HepG2 (cell line): ENCODE data around the gene TLE2. TPM values are rescaled to one million over a fixed set of nuclear protein-coding genes. Genes with fewer than 3 reads are reported as not detected.

Experiments
- ARNT2 ChIP-seq: sonication (generic); formaldehyde crosslinking; IDR thresholded peaks from 2 replicates; pipeline ENCODE4 v1.8.0; 2022; ENCODE audit warnings: mild to moderate bottlenecking, low read depth, missing genetic modification reagents, moderate library complexity
- CBX5 ChIP-seq: sonication (generic); formaldehyde crosslinking; IDR thresholded peaks from 2 replicates; pipeline ENCODE4 v1.4.0; 2020; ENCODE audit warnings: missing genetic modification reagents, borderline replicate concordance
- HCFC1 ChIP-seq: fragments of 150-350 bp; IDR thresholded peaks from 2 replicates; pipeline ENCODE4 v1.6.1; 2014; ENCODE audit warnings: low read depth, low read length
- HOXA3 ChIP-seq: sonication (generic); formaldehyde crosslinking; IDR thresholded peaks from 2 replicates; pipeline ENCODE4 v1.5.0; 2020; ENCODE audit warnings: missing genetic modification reagents
- IRX3 ChIP-seq: sonication (generic); formaldehyde crosslinking; IDR thresholded peaks from 2 replicates; pipeline ENCODE4 v1.8.1; 2023; ENCODE audit warnings: mild to moderate bottlenecking, low read depth, missing genetic modification reagents, borderline replicate concordance
- KDM2A ChIP-seq: sonication (generic); formaldehyde crosslinking; IDR thresholded peaks from 2 replicates; pipeline ENCODE4 v1.4.0; 2020; ENCODE audit warnings: low read depth, missing genetic modification reagents, borderline replicate concordance
- MIER3 ChIP-seq: IDR thresholded peaks from 2 replicates; pipeline ENCODE4 v1.6.1; 2016; ENCODE audit warnings: missing compliant biosample characterization, borderline replicate concordance
- NFIB ChIP-seq: sonication (generic); formaldehyde crosslinking; IDR thresholded peaks from 2 replicates; pipeline ENCODE4 v1.9.0; 2021; ENCODE audit warnings: missing genetic modification reagents, mild to moderate bottlenecking, borderline replicate concordance
- ONECUT2 ChIP-seq: sonication (generic); formaldehyde crosslinking; IDR thresholded peaks from 2 replicates; pipeline ENCODE4 v1.4.0; 2020; ENCODE audit warnings: missing genetic modification reagents
- SRSF4 ChIP-seq: fragments of 200-400 bp; formaldehyde crosslinking; IDR thresholded peaks from one replicate; pipeline ENCODE4 v1.6.1; 2018; ENCODE audit warnings: mild to moderate bottlenecking, low read depth, low read length, moderate library complexity; ENCODE audit not compliant: poor library complexity, severe bottlenecking
- ZBTB1 ChIP-seq: sonication (generic); formaldehyde crosslinking; IDR thresholded peaks from 2 replicates; pipeline ENCODE4 v1.4.0; 2020; ENCODE audit warnings: missing genetic modification reagents, borderline replicate concordance
- ZNF335 ChIP-seq: sonication (generic); formaldehyde crosslinking; IDR thresholded peaks from 2 replicates; pipeline ENCODE4 v1.4.0; 2020; ENCODE audit warnings: missing genetic modification reagents
- ZNF570 ChIP-seq: sonication (generic); formaldehyde crosslinking; IDR thresholded peaks from 2 replicates; pipeline ENCODE4 v1.4.0; 2020; ENCODE audit warnings: mild to moderate bottlenecking, missing genetic modification reagents, borderline replicate concordance
- ZNF576 ChIP-seq: sonication (generic); formaldehyde crosslinking; IDR thresholded peaks from 2 replicates; pipeline ENCODE4 v1.4.0; 2020; ENCODE audit warnings: mild to moderate bottlenecking, missing genetic modification reagents
- ZNF644 ChIP-seq: IDR thresholded peaks from 2 replicates; pipeline ENCODE4 v1.6.1; 2016; ENCODE audit warnings: low read depth
- ZNF7 ChIP-seq: IDR thresholded peaks from 2 replicates; pipeline ENCODE4 v1.6.1; 2016; ENCODE audit warnings: missing biosample characterization, missing genetic modification reagents
- ZSCAN22 ChIP-seq: sonication (generic); formaldehyde crosslinking; IDR thresholded peaks from 2 replicates; pipeline ENCODE4 v1.4.0; 2020; ENCODE audit warnings: mild to moderate bottlenecking, missing genetic modification reagents
- polyA plus RNA-seq, 8 experiments: library from polyadenylated mRNA; depleted of rRNA in 3 of 8; stranded (reverse) in 7 of 8; unstranded in 1 of 8; fragments of >200 nt; fragmentation: Illumina TruSeq in 4 of 8; extraction: Trizol in 4 of 8; gene quantifications; 2 replicates each; pipeline versions ENCODE4 v1.2.1 to v1.2.3, GENCODE V29; 2011 to 2016; ENCODE audit warnings: low read depth in 4 of 8, missing spikeins in 1 of 8, mixed read lengths in 1 of 8; ENCODE audit not compliant: insufficient read depth in 1 of 8
- total RNA-seq, 5 experiments: library from RNA; depleted of rRNA; stranded (reverse); fragments of >200 nt; fragmentation: Illumina TruSeq; extraction: Trizol; gene quantifications; 2 replicates each; pipeline ENCODE4 v1.2.3, GENCODE V29; 2016; ENCODE audit warnings: low read depth in 1 of 5
- TF ChIP-seq, protein P1 (sequence below): sonication (generic); formaldehyde crosslinking; IDR thresholded peaks from 2 replicates; pipeline ENCODE4 v1.4.0; 2020; ENCODE audit warnings: missing genetic modification reagents
- TF ChIP-seq, protein P2 (sequence below): sonication (generic); formaldehyde crosslinking; IDR thresholded peaks from 2 replicates; pipeline ENCODE4 v1.4.0; 2020; ENCODE audit warnings: missing genetic modification reagents
- TF ChIP-seq, protein P3 (sequence below): IDR thresholded peaks from 2 replicates; pipeline ENCODE4 v1.6.1; 2016; ENCODE audit warnings: mild to moderate bottlenecking
- TF ChIP-seq, protein P4 (sequence below), 2 experiments: fragments of 450-650 bp in 1 of 2; sonication (generic) in 1 of 2; formaldehyde crosslinking; IDR thresholded peaks; 2 replicates each; pipeline versions ENCODE4 v1.5.0 to v1.8.0; 2020 to 2022; ENCODE audit warnings: mild to moderate bottlenecking in 1 of 2, missing genetic modification reagents in 1 of 2
- TF ChIP-seq, protein P5 (sequence below): sonication (generic); formaldehyde crosslinking; IDR thresholded peaks from 2 replicates; pipeline ENCODE4 v1.4.0; 2020; ENCODE audit warnings: mild to moderate bottlenecking, low read depth, missing genetic modification reagents

The TLE2 gene
- total and polyA plus RNA-seq, 2 of the 13 experiments (the other 11 are each of a cell fraction or from before 2014, with no cell fraction given) = 0.07 to 0.81 TPM

- TF ChIP-seq, protein P1, sequence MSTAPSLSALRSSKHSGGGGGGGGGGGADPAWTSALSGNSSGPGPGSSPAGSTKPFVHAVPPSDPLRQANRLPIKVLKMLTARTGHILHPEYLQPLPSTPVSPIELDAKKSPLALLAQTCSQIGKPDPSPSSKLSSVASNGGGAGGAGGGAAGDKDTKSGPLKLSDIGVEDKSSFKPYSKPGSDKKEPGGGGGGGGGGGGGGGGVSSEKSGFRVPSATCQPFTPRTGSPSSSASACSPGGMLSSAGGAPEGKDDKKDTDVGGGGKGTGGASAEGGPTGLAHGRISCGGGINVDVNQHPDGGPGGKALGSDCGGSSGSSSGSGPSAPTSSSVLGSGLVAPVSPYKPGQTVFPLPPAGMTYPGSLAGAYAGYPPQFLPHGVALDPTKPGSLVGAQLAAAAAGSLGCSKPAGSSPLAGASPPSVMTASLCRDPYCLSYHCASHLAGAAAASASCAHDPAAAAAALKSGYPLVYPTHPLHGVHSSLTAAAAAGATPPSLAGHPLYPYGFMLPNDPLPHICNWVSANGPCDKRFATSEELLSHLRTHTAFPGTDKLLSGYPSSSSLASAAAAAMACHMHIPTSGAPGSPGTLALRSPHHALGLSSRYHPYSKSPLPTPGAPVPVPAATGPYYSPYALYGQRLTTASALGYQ = no peak
- TF ChIP-seq ZSCAN22 (CRISPR knock-in tag) (no peak), HOXA3 (peak; percentile 69), HCFC1 (no peak), ZNF570 (no peak), ONECUT2 (CRISPR knock-in tag) (no peak), CBX5 (CRISPR knock-in tag) (peak; percentile 68; the same call in 1 of the 2 replicates), ARNT2 (CRISPR knock-in tag) (0 out of 2 replicates have a peak, but pooled peaks have one; percentile 1), SRSF4 (no peak), IRX3 (CRISPR knock-in tag) (no peak), KDM2A (CRISPR knock-in tag) (peak; percentile 58), ZNF644 (no peak), ZNF7 (CRISPR knock-in tag) (no peak), ZNF335 (CRISPR knock-in tag) (no peak), ZNF576 (0 out of 2 replicates have a peak, but pooled peaks have one; percentile 52), NFIB (CRISPR knock-in tag) (no peak), ZBTB1 (CRISPR knock-in tag) (no peak), MIER3 (CRISPR knock-in tag) (no peak)
- TF ChIP-seq, protein P2, sequence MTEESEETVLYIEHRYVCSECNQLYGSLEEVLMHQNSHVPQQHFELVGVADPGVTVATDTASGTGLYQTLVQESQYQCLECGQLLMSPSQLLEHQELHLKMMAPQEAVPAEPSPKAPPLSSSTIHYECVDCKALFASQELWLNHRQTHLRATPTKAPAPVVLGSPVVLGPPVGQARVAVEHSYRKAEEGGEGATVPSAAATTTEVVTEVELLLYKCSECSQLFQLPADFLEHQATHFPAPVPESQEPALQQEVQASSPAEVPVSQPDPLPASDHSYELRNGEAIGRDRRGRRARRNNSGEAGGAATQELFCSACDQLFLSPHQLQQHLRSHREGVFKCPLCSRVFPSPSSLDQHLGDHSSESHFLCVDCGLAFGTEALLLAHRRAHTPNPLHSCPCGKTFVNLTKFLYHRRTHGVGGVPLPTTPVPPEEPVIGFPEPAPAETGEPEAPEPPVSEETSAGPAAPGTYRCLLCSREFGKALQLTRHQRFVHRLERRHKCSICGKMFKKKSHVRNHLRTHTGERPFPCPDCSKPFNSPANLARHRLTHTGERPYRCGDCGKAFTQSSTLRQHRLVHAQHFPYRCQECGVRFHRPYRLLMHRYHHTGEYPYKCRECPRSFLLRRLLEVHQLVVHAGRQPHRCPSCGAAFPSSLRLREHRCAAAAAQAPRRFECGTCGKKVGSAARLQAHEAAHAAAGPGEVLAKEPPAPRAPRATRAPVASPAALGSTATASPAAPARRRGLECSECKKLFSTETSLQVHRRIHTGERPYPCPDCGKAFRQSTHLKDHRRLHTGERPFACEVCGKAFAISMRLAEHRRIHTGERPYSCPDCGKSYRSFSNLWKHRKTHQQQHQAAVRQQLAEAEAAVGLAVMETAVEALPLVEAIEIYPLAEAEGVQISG = peak; percentile 78
- TF ChIP-seq, protein P3, sequence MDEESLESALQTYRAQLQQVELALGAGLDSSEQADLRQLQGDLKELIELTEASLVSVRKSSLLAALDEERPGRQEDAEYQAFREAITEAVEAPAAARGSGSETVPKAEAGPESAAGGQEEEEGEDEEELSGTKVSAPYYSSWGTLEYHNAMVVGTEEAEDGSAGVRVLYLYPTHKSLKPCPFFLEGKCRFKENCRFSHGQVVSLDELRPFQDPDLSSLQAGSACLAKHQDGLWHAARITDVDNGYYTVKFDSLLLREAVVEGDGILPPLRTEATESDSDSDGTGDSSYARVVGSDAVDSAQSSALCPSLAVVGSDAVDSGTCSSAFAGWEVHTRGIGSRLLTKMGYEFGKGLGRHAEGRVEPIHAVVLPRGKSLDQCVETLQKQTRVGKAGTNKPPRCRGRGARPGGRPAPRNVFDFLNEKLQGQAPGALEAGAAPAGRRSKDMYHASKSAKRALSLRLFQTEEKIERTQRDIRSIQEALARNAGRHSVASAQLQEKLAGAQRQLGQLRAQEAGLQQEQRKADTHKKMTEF (CRISPR knock-in tag) = peak; percentile 76
- TF ChIP-seq, protein P4, sequence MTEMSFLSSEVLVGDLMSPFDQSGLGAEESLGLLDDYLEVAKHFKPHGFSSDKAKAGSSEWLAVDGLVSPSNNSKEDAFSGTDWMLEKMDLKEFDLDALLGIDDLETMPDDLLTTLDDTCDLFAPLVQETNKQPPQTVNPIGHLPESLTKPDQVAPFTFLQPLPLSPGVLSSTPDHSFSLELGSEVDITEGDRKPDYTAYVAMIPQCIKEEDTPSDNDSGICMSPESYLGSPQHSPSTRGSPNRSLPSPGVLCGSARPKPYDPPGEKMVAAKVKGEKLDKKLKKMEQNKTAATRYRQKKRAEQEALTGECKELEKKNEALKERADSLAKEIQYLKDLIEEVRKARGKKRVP (CRISPR knock-in tag; IDR thresholded peaks at IDR 0.05) = 0 out of 4 replicates have a peak, but pooled peaks of 1 of the 2 experiments have one; percentile 12
- TF ChIP-seq, protein P5, sequence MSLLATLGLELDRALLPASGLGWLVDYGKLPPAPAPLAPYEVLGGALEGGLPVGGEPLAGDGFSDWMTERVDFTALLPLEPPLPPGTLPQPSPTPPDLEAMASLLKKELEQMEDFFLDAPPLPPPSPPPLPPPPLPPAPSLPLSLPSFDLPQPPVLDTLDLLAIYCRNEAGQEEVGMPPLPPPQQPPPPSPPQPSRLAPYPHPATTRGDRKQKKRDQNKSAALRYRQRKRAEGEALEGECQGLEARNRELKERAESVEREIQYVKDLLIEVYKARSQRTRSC (CRISPR knock-in tag) = no peak
These were observed 36.7 kb upstream of the TLE2 start (continued) for GRCh38 chr19:3065675-3066357.
